A549 (cell line): Measurements from ENCODE around the gene NUMA1. TPM values are rescaled to one million over a fixed set of nuclear protein-coding genes. Genes with fewer than 3 reads are reported as not detected.

Source experiments
- ATAC-seq, 2 experiments: fragments of 200-7000 bp in 1 of 2; fragments of >200 bp in 1 of 2; cut with Nextera tagmentation in 1 of 2; cut with Tn5 transposase in 1 of 2; 3 replicates each; pipeline versions ENCODE4 v1.8.0 to v1.9.1; 2018 to 2020; ENCODE audit warnings: mild to moderate bottlenecking in 1 of 2, moderate library complexity in 1 of 2
- CTCF ChIA-PET: fragments of 300-600 bp; sonication (Branson Sonifier 250); formaldehyde crosslinking; extraction: SDS; loops from one replicate; lab custom pipeline; 2021; ENCODE audit warnings: antibody characterized with exemption, inconsistent platforms; lab: Yijun Ruan, JAX
- POLR2A ChIA-PET: fragments of 350-600 bp; formaldehyde crosslinking; extraction: SDS; loops from one replicate; lab custom pipeline; 2021; ENCODE audit warnings: antibody characterized with exemption, inconsistent platforms; lab: Yijun Ruan, JAX
- DNase-seq, 2 experiments: peaks; one replicate each; pipeline versions ENCODE4 v3.0.0 to v3.0.0-alpha.2; 2011 to 2016; ENCODE audit warnings: low read depth in 1 of 2, low spot score in 1 of 2
- FAIRE-seq: peaks from 2 replicates; lab custom pipeline; 2011; peaks lifted over from hg19 to GRCh38; lab: Jason Lieb, UNC
- H3K27ac ChIP-seq, 2 experiments: fragments of >200 bp; sonication (Bioruptor Twin); formaldehyde crosslinking; 3 replicates each; pipeline ENCODE4 v1.5.1; 2016 to 2017
- H3K4me1 ChIP-seq: fragments of >200 bp; sonication (Bioruptor Twin); formaldehyde crosslinking; 3 replicates; pipeline ENCODE4 v1.6.1; 2016
- H3K4me2 ChIP-seq: fragments of >200 bp; sonication (Bioruptor Twin); formaldehyde crosslinking; 3 replicates; pipeline ENCODE4 v1.6.1; 2016
- H3K4me3 ChIP-seq: fragments of >200 bp; sonication (Bioruptor Twin); formaldehyde crosslinking; 3 replicates; pipeline ENCODE4 v1.5.1; 2016
- H3K9me3 ChIP-seq: fragments of >200 bp; sonication (Bioruptor Twin); formaldehyde crosslinking; 3 replicates; pipeline ENCODE4 v1.6.1; 2016
- CBX2 ChIP-seq: fragments of 200-600 bp; sonication (generic); IDR thresholded peaks from 2 replicates; pipeline ENCODE4 v1.6.1; 2016; ENCODE audit warnings: low read depth, mild to moderate bottlenecking, borderline replicate concordance
- E2F6 ChIP-seq: IDR thresholded peaks from 2 replicates; pipeline ENCODE4 v1.6.1; 2012; ENCODE audit warnings: low read depth, borderline replicate concordance
- EHF ChIP-seq: fragments of 250-450 bp; sonication (Bioruptor Pico); IDR thresholded peaks from 2 replicates; pipeline ENCODE4 v1.5.0; 2020; ENCODE audit warnings: mild to moderate bottlenecking
- EHMT2 ChIP-seq: fragments of 200-600 bp; sonication (generic); IDR thresholded peaks from 2 replicates; pipeline ENCODE4 v1.6.1; 2016; ENCODE audit warnings: antibody characterized with exemption, low read depth, mild to moderate bottlenecking, moderate library complexity
- GATA3 ChIP-seq: IDR thresholded peaks from 2 replicates; pipeline ENCODE4 v1.6.1; 2012; ENCODE audit warnings: borderline replicate concordance
- HDAC2 ChIP-seq: fragments of 200-600 bp; sonication (generic); IDR thresholded peaks from 2 replicates; pipeline ENCODE4 v1.6.1; 2016
- HMGXB4 ChIP-seq: fragments of 250-450 bp; sonication (Bioruptor Pico); IDR thresholded peaks from 2 replicates; pipeline ENCODE4 v1.5.0; 2021; ENCODE audit warnings: mild to moderate bottlenecking, moderate library complexity, borderline replicate concordance
- HOXA7 ChIP-seq: fragments of 250-450 bp; sonication (Bioruptor Pico); IDR thresholded peaks from 2 replicates; pipeline ENCODE4 v1.5.0; 2020; ENCODE audit warnings: mild to moderate bottlenecking, moderate library complexity
- KDM5A ChIP-seq: fragments of 200-600 bp; sonication (generic); IDR thresholded peaks from 2 replicates; pipeline ENCODE4 v1.6.1; 2016; ENCODE audit warnings: antibody characterized with exemption, mild to moderate bottlenecking
- MAFK ChIP-seq: fragments of 450-650 bp; IDR thresholded peaks from 2 replicates; pipeline ENCODE4 v1.6.1; 2014; ENCODE audit not compliant: partially characterized antibody
- MAX ChIP-seq: IDR thresholded peaks from 2 replicates; pipeline ENCODE4 v1.6.1; 2012
- MYC ChIP-seq: IDR thresholded peaks from 2 replicates; pipeline ENCODE4 v1.6.1; 2012; ENCODE audit warnings: mild to moderate bottlenecking, inconsistent platforms, low read length, improper control_type of control experiment, borderline replicate concordance
- RARB ChIP-seq: fragments of 250-450 bp; sonication (Bioruptor Pico); IDR thresholded peaks from 2 replicates; pipeline ENCODE4 v1.8.0; 2021; ENCODE audit warnings: mild to moderate bottlenecking, moderate library complexity
- SMC3 ChIP-seq: fragments of >200 bp; sonication (Bioruptor Twin); formaldehyde crosslinking; IDR thresholded peaks from 3 replicates; pipeline ENCODE4 v1.6.1; 2018; ENCODE audit warnings: inconsistent platforms
- SREBF2 ChIP-seq: fragments of 450-650 bp; IDR thresholded peaks from 2 replicates; pipeline ENCODE4 v1.6.1; 2014; ENCODE audit warnings: mild to moderate bottlenecking, moderate library complexity
- TP53 ChIP-seq: fragments of 250-450 bp; sonication (Bioruptor Pico); IDR thresholded peaks from 2 replicates; pipeline ENCODE4 v1.5.0; 2021; ENCODE audit warnings: mild to moderate bottlenecking, moderate library complexity
- USF2 ChIP-seq: fragments of 450-650 bp; IDR thresholded peaks from 2 replicates; pipeline ENCODE4 v1.6.1; 2014; ENCODE audit warnings: antibody characterized with exemption
- ZC3H11A ChIP-seq: fragments of 450-650 bp; IDR thresholded peaks from 2 replicates; pipeline ENCODE4 v1.6.1; 2014; ENCODE audit warnings: antibody characterized with exemption, mild to moderate bottlenecking
- WGBS: methylation state at CpG from one replicate; pipeline ENCODE4 v1.1.6; 2017; ENCODE audit errors: missing lambda C conversion rate; 5-methylcytosine and 5-hydroxymethylcytosine counted together
- polyA plus RNA-seq, 4 experiments: library from polyadenylated mRNA; depleted of rRNA in 3 of 4; stranded (reverse); fragments of >200 nt; fragmentation: RNase III in 1 of 4; extraction: RNeasy Plus Mini Kit Qiagen cat#74134 plus additional on column Dnase treatment in 1 of 4; gene quantifications; 2 replicates in 3 of 4; 3 replicates in 1 of 4; pipeline ENCODE4 v1.2.3, GENCODE V29; 2011 to 2017

The NUMA1 gene
- polyA plus RNA-seq, 2 of the 4 experiments (the other 2 are of a cell fraction): 51.5 to 65.8 TPM

- no peak for FAIRE-seq
- WGBS: 4% methylated on average over 9 of the region's 9 CpGs
- ChIA-PET POLR2A (interaction anchor here (0.6 to 3.3 kb wide), 3 partner anchors 8 to 175 kb away, joined by 3 to 20 read pairs (median 3); partner anchors contain the start of genes ANAPC15 and XNDC1N), CTCF (interaction anchor here (0.6 to 14.0 kb wide), 7 partner anchors 12 to 83 kb away, joined by 3 to 354 read pairs (median 6); no protein-coding TSS in a partner anchor)
- Histone ChIP-seq H3K4me3 (peak overlapping the region; percentile 94), H3K4me2 (peak overlapping the region; percentile 83), H3K9me3 (no peaks in the 10 kb centered on the region), H3K4me1 (peaks cover 14% of the 10 kb centered on the region), H3K27ac (peak overlapping the region; percentile 93 to 94)
- no peak; a peak in 1 of 6 replicates for ATAC-seq
- no peak for DNase-seq
- TF ChIP-seq HOXA7 (CRISPR knock-in tag) (0 out of 2 replicates have a peak, but pooled peaks have one; percentile 7), MAX (no peak)
Observed at GRCh38 chr11:72102631-72102945, 22.2 kb upstream of the NUMA1 start.

- CTCF ChIA-PET: interaction anchor here (0.6 to 14.0 kb wide), 7 partner anchors 12 to 83 kb away, joined by 3 to 354 read pairs (median 6); no protein-coding TSS in a partner anchor
- no peaks in the 10 kb centered on the region for H3K9me3 ChIP-seq
- FAIRE-seq: no peak
Observed at GRCh38 chr11:72102162-72102561, 21.8 kb upstream of the NUMA1 start.

GRCh38 chr11:72100462-72100861, 20.1 kb upstream of the NUMA1 start:
- H3K27ac ChIP-seq: no peak overlapping the region
- POLR2A ChIA-PET: interaction anchor here (0.5 to 3.3 kb wide), 2 partner anchors 12 to 40 kb away, joined by 3 to 20 read pairs; partner anchors contain the start of gene ANAPC15
- DNase-seq: no peak
- H3K9me3 ChIP-seq: no peaks in the 10 kb centered on the region
- peaks cover 14% of the 10 kb centered on the region for H3K4me1 ChIP-seq
- no peak for ATAC-seq
- H3K4me2 ChIP-seq: peak overlapping the region; percentile 0; the same call in 1 of the 3 replicates
- WGBS: 100% methylated on average over 1 of the region's 1 CpG
- CTCF ChIA-PET: interaction anchor here (0.6 to 14.0 kb wide), 11 partner anchors 8 to 262 kb away, joined by 3 to 354 read pairs (median 5); no protein-coding TSS in a partner anchor
- TF ChIP-seq RARB (CRISPR knock-in tag) (no peak), MAFK (peak; percentile 21)
- TF ChIP-seq, all 56 proteins: peak for 1
- FAIRE-seq: no peak
- no peak overlapping the region for H3K4me3 ChIP-seq

More at GRCh38 chr11:72102162-72102561, 21.8 kb upstream of the NUMA1 start:
- H3K27ac ChIP-seq: peak overlapping the region; percentile 93 to 94
- peak overlapping the region; percentile 94 for H3K4me3 ChIP-seq
- TF ChIP-seq EHF (CRISPR knock-in tag): no peak
- no peak for TF ChIP-seq CBX2
- TF ChIP-seq GATA3: no peak
- TF ChIP-seq SMC3: no peak
- no peak for TF ChIP-seq ZC3H11A
- TF ChIP-seq HOXA7 (CRISPR knock-in tag): no peak
- TF ChIP-seq HMGXB4 (CRISPR knock-in tag): no peak
- no peak for TF ChIP-seq MYC
- no peak for TF ChIP-seq KDM5A
- no peak for DNase-seq
- H3K4me2 ChIP-seq: peak overlapping the region; percentile 83
- peaks cover 14% of the 10 kb centered on the region for H3K4me1 ChIP-seq
- ATAC-seq: no peak
- 45% methylated on average over 4 of the region's 4 CpGs for WGBS
- POLR2A ChIA-PET: interaction anchor here (0.7 to 3.3 kb wide), 3 partner anchors 10 to 174 kb away, joined by 3 to 20 read pairs (median 3); partner anchors contain the start of genes ANAPC15 and XNDC1N

GRCh38 chr11:72100009-72100408, 19.7 kb upstream of the NUMA1 start:
- no peak for ATAC-seq
- Histone ChIP-seq H3K4me3 (no peak overlapping the region), H3K4me2 (no peak overlapping the region), H3K27ac (no peak overlapping the region), H3K4me1 (peaks cover 14% of the 10 kb centered on the region), H3K9me3 (no peaks in the 10 kb centered on the region)
- no peak for TF ChIP-seq HDAC2
- no peak for TF ChIP-seq TP53 (CRISPR knock-in tag)
- TF ChIP-seq SREBF2: no peak
- no peak for TF ChIP-seq HOXA7 (CRISPR knock-in tag)
- no peak for TF ChIP-seq USF2
- no peak for TF ChIP-seq E2F6
- TF ChIP-seq EHMT2: no peak
- 88% methylated on average over 3 of the region's 3 CpGs for WGBS
- CTCF ChIA-PET: interaction anchor here (0.6 to 14.0 kb wide), 13 partner anchors 8 to 261 kb away, joined by 3 to 354 read pairs (median 4); no protein-coding TSS in a partner anchor
- no peak for FAIRE-seq
- POLR2A ChIA-PET: interaction anchor here (0.5 kb wide), 1 partner anchor 40 kb away, joined by 3 read pairs; no protein-coding TSS in a partner anchor
- no peak for DNase-seq
